Sigmoid colon (tissue), 7 donors: ENCODE measurements around the gene RGS8. TPM values are rescaled to one million over a fixed set of nuclear protein-coding genes. Genes with fewer than 3 reads are reported as not detected.
A peak's percentile ranks its signal among the peaks of the same experiment; 100 is the strongest.
"Not testable (repeated sequence)": the region's sequence is repeated elsewhere in the genome, so short reads cannot be mapped to it uniquely, and the experiment has no call there.

Experiments
- DNase-seq: peaks from one replicate; pipeline ENCODE4 v3.0.0-alpha.2; 2019
- H3K27ac ChIP-seq, 4 donors: fragments of 200-600 bp; sonication (generic); one replicate each; pipeline ENCODE4 v1.5.1; 2016 to 2019; ENCODE audit warnings: mild to moderate bottlenecking in 1 of 4
- H3K27me3 ChIP-seq, 3 donors: fragments of 200-600 bp; sonication (generic); one replicate each; pipeline ENCODE4 v1.5.1; 2019; ENCODE audit warnings: mild to moderate bottlenecking in 1 of 3
- H3K36me3 ChIP-seq, 4 donors: fragments of 200-600 bp; sonication (generic); one replicate each; pipeline ENCODE4 v1.5.1; 2016 to 2019
- H3K4me1 ChIP-seq, 4 donors: fragments of 200-600 bp; sonication (generic); one replicate each; pipeline ENCODE4 v1.5.1; 2017 to 2019
- H3K4me3 ChIP-seq, 4 donors: fragments of 200-600 bp; sonication (generic); one replicate each; pipeline ENCODE4 v1.5.1; 2017 to 2019; ENCODE audit warnings: mild to moderate bottlenecking in 2 of 4, moderate library complexity in 1 of 4
- H3K9me3 ChIP-seq, 4 donors: fragments of 200-600 bp in 3 of 4; sonication (generic) in 3 of 4; one replicate each; pipeline versions ENCODE4 v1.5.1 to v1.6.1; 2013 to 2019
- EP300 ChIP-seq, 4 donors: sonication (generic); formaldehyde crosslinking; IDR thresholded peaks; one replicate each; pipeline ENCODE4 v1.6.1; 2017; ENCODE audit warnings: antibody characterized with exemption in 4 of 4
- POLR2A ChIP-seq, 2 donors: fragments of 450-650 bp; IDR thresholded peaks; one replicate each; pipeline ENCODE4 v1.6.1; 2016; ENCODE audit warnings: antibody characterized with exemption in 2 of 2, mild to moderate bottlenecking in 2 of 2, moderate library complexity in 2 of 2
- POLR2AphosphoS5 ChIP-seq, 4 donors: sonication (generic); formaldehyde crosslinking; IDR thresholded peaks; one replicate each; pipeline ENCODE4 v1.6.1; 2017; ENCODE audit warnings: antibody characterized with exemption in 4 of 4
- WGBS, 2 donors: extraction: QIAGEN DNeasy Blood & Tissue Kit; methylation state at CpG; one replicate each; pipeline ENCODE4 v1.1.7; 2013; 5-methylcytosine and 5-hydroxymethylcytosine counted together
- intact Hi-C: fragments of 100-400 bp; cut with DNase I; formaldehyde crosslinking; loops from one replicate; pipeline ENCODE4 v1.15.1; 2023
- polyA plus RNA-seq, 3 donors: library from polyadenylated mRNA; stranded (reverse); fragments of 200-250 nt; gene quantifications; one replicate each; pipeline ENCODE4 v1.2.3, GENCODE V29; 2013
- total RNA-seq, 4 donors: library from RNA; depleted of rRNA; stranded (reverse); fragments of >200 nt; gene quantifications; one replicate each; pipeline ENCODE4 v1.1.0, GENCODE V29; 2016
- TF ChIP-seq, protein P1 (sequence below), 4 experiments: fragments of 450-650 bp in 3 of 4; fragments of 200-600 bp in 1 of 4; IDR thresholded peaks; one replicate each; pipeline ENCODE4 v1.5.1; 2016 to 2019; ENCODE audit warnings: antibody characterized with exemption in 4 of 4, mild to moderate bottlenecking in 3 of 4, moderate library complexity in 2 of 4
- donor health status: healthy with polysubstance abuse.
- donor health status: Bipolar disorder and iron deficiency.
- donor health status: healthy.

RGS8 gene
- total and polyA plus RNA-seq, 7 donors, result under 0.01 to 0.54 (median 0.04) TPM; not detected in 4

DNA sequence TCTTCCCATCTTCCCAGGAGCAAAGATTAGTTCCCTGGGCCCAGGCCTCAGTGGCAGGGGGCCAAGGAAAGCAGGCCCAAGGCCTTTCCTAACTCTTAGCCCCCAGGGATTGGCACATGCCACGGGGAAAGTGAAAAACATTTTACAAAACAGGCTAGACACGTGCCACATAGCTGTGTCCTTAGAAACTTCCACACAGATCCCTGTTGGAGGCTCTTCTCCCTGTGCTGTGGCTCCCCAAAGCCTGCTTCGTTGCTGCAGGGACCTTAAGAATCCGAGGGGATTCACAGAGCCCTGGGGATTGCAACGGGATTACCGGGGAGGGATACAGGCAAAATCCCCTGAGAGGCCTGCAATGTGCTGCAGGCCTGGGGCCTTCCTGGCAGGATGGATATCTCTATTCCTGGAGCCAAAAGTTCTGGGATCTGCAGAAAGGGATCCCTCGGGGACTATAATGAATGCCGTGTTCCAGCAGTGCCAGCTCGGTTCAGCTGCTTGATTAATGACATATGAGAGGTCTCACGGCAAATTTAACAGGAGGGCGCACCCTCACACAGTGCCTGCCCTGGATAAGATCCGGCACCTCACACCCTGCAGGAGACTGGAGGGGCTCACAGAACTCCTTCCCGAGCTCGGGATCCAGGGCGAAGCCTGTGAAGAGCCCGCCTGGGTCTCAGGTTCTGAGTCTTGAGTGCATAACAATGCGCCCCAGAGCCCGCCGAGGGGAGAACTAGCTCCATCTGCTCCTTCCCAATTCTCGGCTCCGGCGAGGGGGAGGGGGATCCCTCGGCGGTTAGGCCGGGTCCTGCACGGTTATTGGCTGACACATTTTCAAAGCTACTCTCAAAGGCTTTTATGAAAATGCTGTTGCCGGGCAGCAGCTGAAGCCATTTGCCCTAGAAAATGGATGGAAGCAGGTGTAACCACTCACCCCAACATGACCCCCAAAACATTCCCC lies 15.3 kb upstream of the RGS8 start:
- no peaks in the 10 kb centered on the region for H3K9me3 ChIP-seq
- H3K4me1 ChIP-seq, result peaks cover 0 to 14% (median 0%) of the 10 kb centered on the region in 4 donors
- TF ChIP-seq, protein P1, sequence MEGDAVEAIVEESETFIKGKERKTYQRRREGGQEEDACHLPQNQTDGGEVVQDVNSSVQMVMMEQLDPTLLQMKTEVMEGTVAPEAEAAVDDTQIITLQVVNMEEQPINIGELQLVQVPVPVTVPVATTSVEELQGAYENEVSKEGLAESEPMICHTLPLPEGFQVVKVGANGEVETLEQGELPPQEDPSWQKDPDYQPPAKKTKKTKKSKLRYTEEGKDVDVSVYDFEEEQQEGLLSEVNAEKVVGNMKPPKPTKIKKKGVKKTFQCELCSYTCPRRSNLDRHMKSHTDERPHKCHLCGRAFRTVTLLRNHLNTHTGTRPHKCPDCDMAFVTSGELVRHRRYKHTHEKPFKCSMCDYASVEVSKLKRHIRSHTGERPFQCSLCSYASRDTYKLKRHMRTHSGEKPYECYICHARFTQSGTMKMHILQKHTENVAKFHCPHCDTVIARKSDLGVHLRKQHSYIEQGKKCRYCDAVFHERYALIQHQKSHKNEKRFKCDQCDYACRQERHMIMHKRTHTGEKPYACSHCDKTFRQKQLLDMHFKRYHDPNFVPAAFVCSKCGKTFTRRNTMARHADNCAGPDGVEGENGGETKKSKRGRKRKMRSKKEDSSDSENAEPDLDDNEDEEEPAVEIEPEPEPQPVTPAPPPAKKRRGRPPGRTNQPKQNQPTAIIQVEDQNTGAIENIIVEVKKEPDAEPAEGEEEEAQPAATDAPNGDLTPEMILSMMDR (IDR thresholded peaks at IDR 0.05), result no peak
- no peak for TF ChIP-seq POLR2A (IDR thresholded peaks at IDR 0.05)
- TF ChIP-seq EP300 (IDR thresholded peaks at IDR 0.05), result no peak
- TF ChIP-seq POLR2AphosphoS5 (IDR thresholded peaks at IDR 0.05), result peak in 1 of 4 donors; percentile 16
- DNase-seq, result no peak
- no peaks in the 10 kb centered on the region for H3K27me3 ChIP-seq
- H3K4me3 ChIP-seq, result no peak overlapping the region
- WGBS, 2 donors, result 45 to 81% methylated on average over 27 of the region's 27 CpGs
- H3K36me3 ChIP-seq, result no peaks in the 10 kb centered on the region
- intact Hi-C loops, result no loop called here
- no peak overlapping the region for H3K27ac ChIP-seq

DNA sequence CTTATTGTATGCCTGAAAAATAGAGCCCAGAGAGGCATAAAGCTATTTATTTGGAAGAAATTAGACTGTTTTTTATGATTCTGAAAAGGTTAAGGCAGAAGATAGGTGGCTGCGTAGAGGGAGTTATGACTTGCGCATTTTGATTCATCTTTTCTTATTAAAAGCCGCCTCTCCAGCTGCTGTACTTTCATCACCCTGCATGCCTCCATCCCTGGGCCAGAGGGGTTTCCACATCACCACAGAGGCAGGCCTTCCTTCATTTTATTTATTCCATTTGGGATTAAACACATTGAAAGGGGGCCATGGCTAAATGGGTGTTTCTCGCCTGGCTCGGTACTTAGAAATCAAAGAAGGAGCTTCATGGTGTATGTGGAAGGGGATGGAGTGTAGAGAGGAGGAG lies 14.6 kb upstream of the RGS8 start:
- no peaks in the 10 kb centered on the region for H3K27me3 ChIP-seq
- TF ChIP-seq EP300 (IDR thresholded peaks at IDR 0.05) (no peak), POLR2A (IDR thresholded peaks at IDR 0.05) (no peak), POLR2AphosphoS5 (IDR thresholded peaks at IDR 0.05) (no peak)
- TF ChIP-seq, protein P1 (IDR thresholded peaks at IDR 0.05), result no peak
- H3K9me3 ChIP-seq, result no peaks in the 10 kb centered on the region
- no peak overlapping the region for H3K27ac ChIP-seq
- H3K4me3 ChIP-seq, result no peak overlapping the region
- intact Hi-C loops, result no loop called here
- H3K36me3 ChIP-seq, result no peaks in the 10 kb centered on the region
- H3K4me1 ChIP-seq, result peaks cover 0 to 14% (median 0%) of the 10 kb centered on the region in 4 donors
- 93 to 99% methylated on average over 5 of the region's 5 CpGs for WGBS, 2 donors
- DNase-seq, result no peak

DNA sequence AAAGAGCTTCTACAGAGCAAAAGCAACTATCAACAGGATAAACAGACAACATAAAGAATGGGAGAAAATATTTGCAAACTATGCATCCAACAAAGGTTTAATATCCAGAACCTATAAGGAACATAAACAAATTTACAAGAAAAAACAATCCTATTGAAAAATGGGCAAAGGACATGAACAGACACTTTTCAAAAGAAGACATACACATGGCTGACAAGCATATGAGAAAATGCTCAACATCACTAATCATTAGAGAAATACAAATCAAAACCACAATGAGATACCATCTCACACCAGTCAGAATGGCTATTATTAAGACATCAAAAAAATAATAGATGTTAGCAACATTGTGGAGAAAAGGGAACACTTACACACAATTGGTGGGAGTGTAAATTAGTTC lies 8.8 kb upstream of the RGS8 start:
- H3K36me3 ChIP-seq, intact Hi-C loops, H3K4me1 ChIP-seq, H3K27me3 ChIP-seq, H3K4me3 ChIP-seq, H3K27ac ChIP-seq, H3K9me3 ChIP-seq, DNase-seq: not testable (repeated sequence)

DNA sequence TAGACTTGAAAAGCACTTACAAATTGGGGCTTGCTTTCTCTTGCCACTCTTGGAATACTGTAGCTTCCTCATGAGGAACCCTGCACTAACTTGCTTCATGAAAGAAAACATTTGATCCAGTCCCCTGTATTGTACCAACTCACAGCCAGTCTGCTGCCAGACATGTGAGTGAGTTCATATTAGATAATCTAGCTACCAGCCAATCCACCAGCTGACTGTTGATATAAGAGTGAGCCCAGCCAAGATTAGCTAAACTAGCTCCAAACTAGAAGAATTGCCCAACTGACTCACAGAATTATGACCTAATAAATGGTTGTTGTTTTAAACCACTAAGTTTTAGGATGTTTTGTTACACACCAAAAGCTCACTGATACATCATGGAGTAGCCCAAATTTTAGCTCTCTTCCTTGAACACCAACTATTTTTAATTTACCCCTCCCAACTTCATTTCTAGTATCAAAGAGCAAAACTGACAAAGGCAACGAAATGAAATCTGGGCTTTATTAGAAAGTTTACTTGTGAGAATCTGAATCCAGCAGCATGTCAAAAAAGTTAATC lies 6.6 kb upstream of the RGS8 start:
- Histone ChIP-seq H3K27ac (no peak overlapping the region), H3K36me3 (no peaks in the 10 kb centered on the region)

More for the DNA sequence above, 6.6 kb upstream of the RGS8 start:
- intact Hi-C loops, result no loop called here
- DNase-seq, result no peak
- WGBS, 2 donors, result 83 to 84% methylated on average over 1 of the region's 1 CpG
- TF ChIP-seq, protein P1 (IDR thresholded peaks at IDR 0.05), result no peak
- TF ChIP-seq EP300 (IDR thresholded peaks at IDR 0.05), result no peak
- TF ChIP-seq POLR2AphosphoS5 (IDR thresholded peaks at IDR 0.05), result no peak
- no peak for TF ChIP-seq POLR2A (IDR thresholded peaks at IDR 0.05)
- Histone ChIP-seq H3K27me3 (no peaks in the 10 kb centered on the region), H3K4me1 (no peaks in the 10 kb centered on the region), H3K9me3 (peaks cover 0 to 2% (median 0%) of the 10 kb centered on the region in 4 donors), H3K4me3 (no peak overlapping the region)
